Ascending aorta (tissue), 2 donors: ENCODE measurements around the gene AGMO. TPM values are rescaled to one million over a fixed set of nuclear protein-coding genes. Genes with fewer than 3 reads are reported as not detected.
"Not testable (repeated sequence)": the region's sequence is repeated elsewhere in the genome, so short reads cannot be mapped to it uniquely, and the experiment has no call there.

ENCODE experiments used
- DNase-seq, 2 donors: peaks; one replicate each; pipeline ENCODE4 v3.0.0-alpha.2; 2019; ENCODE audit warnings: low spot score in 2 of 2
- H3K27ac ChIP-seq, 2 donors: fragments of 200-600 bp; sonication (generic); one replicate each; pipeline ENCODE4 v1.5.1; 2016 to 2017; ENCODE audit warnings: mild to moderate bottlenecking in 1 of 2
- H3K27me3 ChIP-seq: fragments of 200-600 bp; sonication (generic); one replicate; pipeline ENCODE4 v1.5.1; 2017
- H3K36me3 ChIP-seq, 2 donors: fragments of 200-600 bp; sonication (generic); one replicate each; pipeline ENCODE4 v1.5.1; 2016
- H3K4me1 ChIP-seq, 2 donors: fragments of 200-600 bp; sonication (generic); one replicate each; pipeline ENCODE4 v1.5.1; 2016 to 2017; ENCODE audit warnings: mild to moderate bottlenecking in 1 of 2
- H3K4me3 ChIP-seq, 2 donors: fragments of 200-600 bp; sonication (generic); one replicate each; pipeline ENCODE4 v1.5.1; 2016 to 2017; ENCODE audit warnings: mild to moderate bottlenecking in 1 of 2
- H3K9me3 ChIP-seq, 2 donors: fragments of 200-600 bp; sonication (generic); one replicate each; pipeline ENCODE4 v1.5.1; 2016
- CTCF ChIP-seq, 3 experiments: fragments of 200-600 bp in 2 of 3; fragments of 450-650 bp in 1 of 3; sonication (generic) in 2 of 3; IDR thresholded peaks; one replicate each; pipeline ENCODE4 v1.5.1; 2016 to 2019; ENCODE audit warnings: antibody characterized with exemption in 3 of 3, mild to moderate bottlenecking in 1 of 3, moderate library complexity in 1 of 3
- intact Hi-C: fragments of 100-400 bp; cut with DNase I; formaldehyde crosslinking; loops from one replicate; pipeline ENCODE4 v1.15.1; 2023
- total RNA-seq: library from RNA; depleted of rRNA; stranded (reverse); fragments of >200 nt; gene quantifications from one replicate; pipeline ENCODE4 v1.1.0, GENCODE V29; 2016

Gene AGMO
- total RNA-seq, 1 donor from 2014 or later = not detected

- intact Hi-C loops = no loop called here
- H3K9me3 ChIP-seq = peaks cover 0 to 4% of the 10 kb centered on the region in 2 donors
- DNase-seq = no peak
- no peaks in the 10 kb centered on the region for H3K36me3 ChIP-seq
- H3K27me3 ChIP-seq = no peaks in the 10 kb centered on the region
- no peak overlapping the region for H3K4me3 ChIP-seq
- no peak for TF ChIP-seq CTCF (IDR thresholded peaks at IDR 0.05)
- no peak overlapping the region for H3K27ac ChIP-seq
- no peaks in the 10 kb centered on the region for H3K4me1 ChIP-seq
These were observed 37.7 kb downstream of the AGMO start for GRCh38 chr7:15524077-15524476.

- DNase-seq, intact Hi-C loops, H3K27me3 ChIP-seq, H3K9me3 ChIP-seq, H3K36me3 ChIP-seq, H3K27ac ChIP-seq, H3K4me3 ChIP-seq, H3K4me1 ChIP-seq: not testable (repeated sequence)
These were observed 44.0 kb downstream of the AGMO start for GRCh38 chr7:15517865-15518264.

GRCh38 chr7:15515252-15515651 is 46.6 kb downstream of the AGMO start:
- no peak for DNase-seq
- Histone ChIP-seq H3K27ac (no peak overlapping the region), H3K36me3 (no peaks in the 10 kb centered on the region), H3K4me1 (no peaks in the 10 kb centered on the region), H3K9me3 (no peaks in the 10 kb centered on the region), H3K4me3 (no peak overlapping the region), H3K27me3 (no peaks in the 10 kb centered on the region)
- intact Hi-C loops = no loop called here
- no peak for TF ChIP-seq CTCF (IDR thresholded peaks at IDR 0.05)

GRCh38 chr7:15508258-15508657 is 53.6 kb downstream of the AGMO start:
- TF ChIP-seq CTCF (IDR thresholded peaks at IDR 0.05) = no peak
- H3K9me3 ChIP-seq = no peaks in the 10 kb centered on the region
- H3K27ac ChIP-seq = no peak overlapping the region
- H3K4me1 ChIP-seq = no peaks in the 10 kb centered on the region
- no peak for DNase-seq
- no peaks in the 10 kb centered on the region for H3K27me3 ChIP-seq
- H3K36me3 ChIP-seq = no peaks in the 10 kb centered on the region
- no peak overlapping the region for H3K4me3 ChIP-seq
- intact Hi-C loops = no loop called here

GRCh38 chr7:15507708-15508107 is 54.1 kb downstream of the AGMO start:
- Histone ChIP-seq H3K4me1 (no peaks in the 10 kb centered on the region), H3K4me3 (no peak overlapping the region), H3K36me3 (no peaks in the 10 kb centered on the region), H3K9me3 (no peaks in the 10 kb centered on the region), H3K27ac (no peak overlapping the region), H3K27me3 (no peaks in the 10 kb centered on the region)
- no peak for TF ChIP-seq CTCF (IDR thresholded peaks at IDR 0.05)
- DNase-seq = no peak
- intact Hi-C loops = no loop called here

GRCh38 chr7:15507171-15507570 is 54.6 kb downstream of the AGMO start:
- Histone ChIP-seq H3K9me3 (no peaks in the 10 kb centered on the region), H3K4me3 (no peak overlapping the region), H3K27ac (no peak overlapping the region), H3K4me1 (no peaks in the 10 kb centered on the region), H3K36me3 (no peaks in the 10 kb centered on the region), H3K27me3 (no peaks in the 10 kb centered on the region)
- TF ChIP-seq CTCF (IDR thresholded peaks at IDR 0.05) = no peak
- no peak for DNase-seq
- intact Hi-C loops = no loop called here
